Endothelial cell of umbilical vein (primary cell): ENCODE data around the gene PTN.

Experiments used
- FOS ChIP-seq: IDR thresholded peaks from 2 replicates; pipeline ENCODE4 v1.6.1; 2011; ENCODE audit warnings: mild to moderate bottlenecking, low read length, moderate library complexity, borderline replicate concordance; ENCODE audit not compliant: insufficient read depth
- MYC ChIP-seq: IDR thresholded peaks from one replicate; pipeline ENCODE4 v1.6.1; 2011; ENCODE audit warnings: mild to moderate bottlenecking, low read depth, low read length
- TF ChIP-seq, protein P1 (sequence below), 2 donors: IDR thresholded peaks; 1 replicate in 1 of 2; 2 replicates in 1 of 2; pipeline ENCODE4 v1.5.1; 2011; ENCODE audit warnings: low read length in 2 of 2, mild to moderate bottlenecking in 2 of 2, moderate library complexity in 2 of 2, control low read depth in 1 of 2, inconsistent platforms in 1 of 2, low read depth in 1 of 2; ENCODE audit not compliant: insufficient read depth in 1 of 2; ENCODE audit errors: extremely low read depth in 1 of 2
- TF ChIP-seq, protein P2 (sequence below): IDR thresholded peaks from 2 replicates; pipeline ENCODE4 v1.6.1; 2011; ENCODE audit not compliant: insufficient read depth, insufficient read length

GRCh38 chr7:137295739-137296324 is 47.7 kb downstream of the PTN start:
- TF ChIP-seq, protein P1, sequence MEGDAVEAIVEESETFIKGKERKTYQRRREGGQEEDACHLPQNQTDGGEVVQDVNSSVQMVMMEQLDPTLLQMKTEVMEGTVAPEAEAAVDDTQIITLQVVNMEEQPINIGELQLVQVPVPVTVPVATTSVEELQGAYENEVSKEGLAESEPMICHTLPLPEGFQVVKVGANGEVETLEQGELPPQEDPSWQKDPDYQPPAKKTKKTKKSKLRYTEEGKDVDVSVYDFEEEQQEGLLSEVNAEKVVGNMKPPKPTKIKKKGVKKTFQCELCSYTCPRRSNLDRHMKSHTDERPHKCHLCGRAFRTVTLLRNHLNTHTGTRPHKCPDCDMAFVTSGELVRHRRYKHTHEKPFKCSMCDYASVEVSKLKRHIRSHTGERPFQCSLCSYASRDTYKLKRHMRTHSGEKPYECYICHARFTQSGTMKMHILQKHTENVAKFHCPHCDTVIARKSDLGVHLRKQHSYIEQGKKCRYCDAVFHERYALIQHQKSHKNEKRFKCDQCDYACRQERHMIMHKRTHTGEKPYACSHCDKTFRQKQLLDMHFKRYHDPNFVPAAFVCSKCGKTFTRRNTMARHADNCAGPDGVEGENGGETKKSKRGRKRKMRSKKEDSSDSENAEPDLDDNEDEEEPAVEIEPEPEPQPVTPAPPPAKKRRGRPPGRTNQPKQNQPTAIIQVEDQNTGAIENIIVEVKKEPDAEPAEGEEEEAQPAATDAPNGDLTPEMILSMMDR (IDR thresholded peaks at IDR 0.05; ENCODE audit: extremely low read depth in 1 of 2, insufficient read depth in 1 of 2, low read depth in 1 of 2, low read length in 2 of 2), result no peak
- no peak for TF ChIP-seq MYC
- TF ChIP-seq FOS, result no peak
- TF ChIP-seq, protein P2, sequence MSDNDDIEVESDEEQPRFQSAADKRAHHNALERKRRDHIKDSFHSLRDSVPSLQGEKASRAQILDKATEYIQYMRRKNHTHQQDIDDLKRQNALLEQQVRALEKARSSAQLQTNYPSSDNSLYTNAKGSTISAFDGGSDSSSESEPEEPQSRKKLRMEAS, result no peak
